ENCODE measurements around the gene CYP17A1. TPM values are rescaled to one million over a fixed set of nuclear protein-coding genes. Genes with fewer than 3 reads are reported as not detected.
A peak's percentile ranks its signal among the peaks of the same experiment; 100 is the strongest.

Gene CYP17A1
- polyA plus RNA-seq, 4 donors, result 0.10 to 13.4 (median 2.6) TPM

DNA sequence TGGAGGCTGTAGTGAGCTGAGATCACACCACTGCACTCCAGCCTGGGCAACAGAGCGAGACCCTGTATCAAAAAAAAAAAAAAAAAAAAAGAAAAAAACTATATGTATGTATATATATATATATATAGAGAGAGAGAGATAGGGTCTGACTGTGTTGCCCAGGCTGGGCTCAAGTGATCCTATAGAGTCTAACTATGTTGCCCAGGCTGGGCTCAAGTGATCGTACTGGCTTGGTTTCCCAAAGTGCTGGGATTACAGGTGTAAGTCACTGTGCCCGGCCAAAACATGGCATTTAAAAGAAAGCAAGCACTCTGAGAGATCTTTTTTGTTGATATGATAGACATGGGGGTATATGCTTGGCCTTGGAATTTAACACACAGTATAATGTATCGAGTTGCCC, 20.0 kb downstream of the CYP17A1 start:
- Histone ChIP-seq H3K4me3 (ENCODE audit: low read depth in 1 of 3, low read length in 3 of 3) (no peak overlapping the region), H3K27me3 (ENCODE audit: control insufficient read depth in 3 of 3, insufficient read depth in 3 of 3, low read length in 3 of 3) (no peaks in the 10 kb centered on the region), H3K9me3 (ENCODE audit: control insufficient read depth in 2 of 2, insufficient read depth in 1 of 2, low read depth in 1 of 2, low read length in 1 of 2) (no peaks in the 10 kb centered on the region), H3K36me3 (ENCODE audit: control insufficient read depth in 3 of 3, insufficient read depth in 2 of 3, low read depth in 1 of 3, low read length in 3 of 3) (peaks cover 4 to 37% (median 5%) of the 10 kb centered on the region in 3 donors), H3K27ac (ENCODE audit: low read depth in 1 of 3, low read length in 2 of 3) (peak overlapping the region in 1 of 3 donors; percentile 94), H3K4me1 (ENCODE audit: control insufficient read depth in 3 of 3, insufficient read depth in 2 of 3, low read depth in 1 of 3, low read length in 2 of 3) (peaks cover 0 to 26% (median 6%) of the 10 kb centered on the region in 3 donors)
- WGBS, 3 donors, result 97 to 98% (median 98%) methylated on average over 4 of the region's 4 CpGs
- DNase-seq (no peak), FAIRE-seq (no peak)

DNA sequence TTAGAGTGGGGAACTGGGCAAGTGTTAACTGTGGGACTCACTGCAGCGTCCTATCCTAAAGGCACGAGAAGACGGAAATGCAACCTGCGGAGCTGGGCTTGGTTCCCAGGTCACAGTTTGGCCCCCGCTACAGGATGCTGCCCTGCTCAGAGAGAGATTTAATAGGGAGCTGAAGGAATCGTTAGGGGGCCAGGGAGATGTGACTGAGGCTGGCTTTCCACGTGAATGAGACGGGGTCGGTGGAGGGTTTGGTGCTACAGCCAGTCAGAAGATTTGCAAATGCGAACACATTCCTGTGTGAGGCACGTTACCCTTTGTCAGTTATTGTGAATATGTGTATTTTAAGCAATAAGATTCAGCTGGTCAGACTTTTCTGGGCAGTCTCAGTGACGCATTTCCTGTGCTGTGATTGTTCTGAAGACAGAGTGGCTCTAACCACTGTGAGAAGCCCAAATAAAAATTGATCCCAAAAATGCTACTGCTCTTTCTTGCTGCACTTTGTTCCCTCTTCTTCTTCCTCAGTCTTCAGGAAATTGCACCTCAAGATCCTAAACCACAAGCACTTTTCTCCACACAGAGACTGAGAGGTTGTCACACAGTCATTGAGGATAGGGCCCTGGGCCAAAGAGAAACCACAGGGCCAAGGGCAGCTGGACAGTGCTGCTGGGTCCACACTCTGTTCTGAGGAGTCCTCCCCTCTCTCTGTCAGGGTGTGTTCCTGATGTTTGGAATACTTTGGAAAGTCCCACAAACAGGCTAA, 21.2 kb downstream of the CYP17A1 start:
- Histone ChIP-seq H3K4me1 (ENCODE audit: control insufficient read depth in 3 of 3, insufficient read depth in 2 of 3, low read depth in 1 of 3, low read length in 2 of 3) (peaks cover 0 to 26% (median 6%) of the 10 kb centered on the region in 3 donors), H3K27me3 (ENCODE audit: control insufficient read depth in 3 of 3, insufficient read depth in 3 of 3, low read length in 3 of 3) (no peaks in the 10 kb centered on the region), H3K27ac (ENCODE audit: low read depth in 1 of 3, low read length in 2 of 3) (peak overlapping the region in 2 of 3 donors; percentile 82 to 94), H3K9me3 (ENCODE audit: control insufficient read depth in 2 of 2, insufficient read depth in 1 of 2, low read depth in 1 of 2, low read length in 1 of 2) (no peaks in the 10 kb centered on the region), H3K36me3 (ENCODE audit: control insufficient read depth in 3 of 3, insufficient read depth in 2 of 3, low read depth in 1 of 3, low read length in 3 of 3) (peaks cover 5 to 49% (median 8%) of the 10 kb centered on the region in 3 donors), H3K4me3 (ENCODE audit: low read depth in 1 of 3, low read length in 3 of 3) (no peak overlapping the region)
- WGBS, 3 donors, result 50 to 89% (median 80%) methylated on average over 12 of the region's 12 CpGs
- DNase-seq (no peak), FAIRE-seq (no peak)

DNA sequence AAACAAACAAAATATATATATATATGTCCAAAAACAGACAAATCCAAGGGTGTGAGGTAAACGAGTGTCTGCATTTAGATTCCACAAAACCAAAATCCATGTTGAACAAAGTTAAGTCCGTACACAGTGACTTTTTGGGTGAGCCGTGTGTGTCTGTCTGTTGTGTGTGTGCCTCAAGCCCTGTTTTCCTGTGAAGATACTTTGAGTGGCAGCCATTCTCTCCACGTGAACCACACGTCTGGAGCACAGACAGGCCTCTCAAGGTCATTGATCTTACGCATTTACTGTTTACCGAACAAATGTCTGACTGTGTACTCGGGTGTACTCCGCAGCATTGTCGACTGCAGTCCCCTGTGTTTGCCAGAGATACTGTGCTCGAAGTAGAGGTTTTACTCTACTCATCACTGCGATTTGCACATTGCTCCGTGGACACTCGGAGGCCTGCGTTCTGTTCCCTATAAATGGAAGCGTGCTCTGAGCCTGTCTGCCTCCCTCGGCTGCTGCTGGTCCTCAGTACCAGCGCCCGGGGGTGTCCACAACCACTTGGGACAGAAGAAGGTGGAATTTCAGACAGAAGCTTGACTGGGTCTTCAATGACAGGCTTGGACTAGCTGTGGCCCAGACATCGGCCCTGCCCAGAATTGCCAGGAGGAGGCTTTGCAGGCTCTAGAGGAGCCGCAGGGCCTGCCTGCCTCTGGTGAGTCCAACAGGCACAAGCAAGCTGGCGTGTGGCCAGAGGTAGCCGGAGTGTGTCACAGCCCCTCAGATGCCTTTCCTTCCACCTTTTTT, 22.1 kb downstream of the CYP17A1 start:
- peak in 1 of 2 donors; percentile 39 for DNase-seq

DNA sequence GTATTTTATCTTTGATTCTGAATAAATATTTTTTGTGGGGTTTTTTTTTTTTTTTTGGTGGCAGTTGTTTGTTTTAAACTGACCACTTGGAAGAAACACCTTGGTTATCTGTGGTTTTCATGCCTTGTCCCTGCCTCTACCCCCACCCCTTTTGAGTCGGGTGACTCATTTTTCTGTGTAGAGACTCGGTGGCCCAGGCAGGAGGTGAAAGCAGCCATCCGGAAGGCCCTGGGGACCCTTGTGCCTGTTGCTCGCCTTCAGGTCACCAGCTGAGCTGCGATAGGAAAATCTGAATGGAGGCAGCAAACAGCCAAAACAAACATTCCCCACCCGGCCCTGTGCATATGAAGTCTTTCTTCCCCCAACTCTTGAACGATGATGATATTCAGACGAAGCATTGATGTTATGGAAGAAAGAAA, 22.8 kb downstream of the CYP17A1 start:
- H3K27ac ChIP-seq (ENCODE audit: low read depth in 1 of 3, low read length in 2 of 3), result peak overlapping the region; percentile 82 to 94 (median 86)
- DNase-seq (no peak), FAIRE-seq (no peak)
- no peaks in the 10 kb centered on the region for H3K27me3 ChIP-seq (ENCODE audit: control insufficient read depth in 3 of 3, insufficient read depth in 3 of 3, low read length in 3 of 3)
- no peaks in the 10 kb centered on the region for H3K9me3 ChIP-seq (ENCODE audit: control insufficient read depth in 2 of 2, insufficient read depth in 1 of 2, low read depth in 1 of 2, low read length in 1 of 2)
- WGBS, 3 donors, result 16 to 44% (median 35%) methylated on average over 8 of the region's 8 CpGs
- H3K4me1 ChIP-seq (ENCODE audit: control insufficient read depth in 3 of 3, insufficient read depth in 2 of 3, low read depth in 1 of 3, low read length in 2 of 3), result peaks cover 0 to 26% (median 6%) of the 10 kb centered on the region in 3 donors
- H3K4me3 ChIP-seq (ENCODE audit: low read depth in 1 of 3, low read length in 3 of 3), result no peak overlapping the region
- peaks cover 9 to 60% (median 12%) of the 10 kb centered on the region in 3 donors for H3K36me3 ChIP-seq (ENCODE audit: control insufficient read depth in 3 of 3, insufficient read depth in 2 of 3, low read depth in 1 of 3, low read length in 3 of 3)

More for the DNA sequence above, 22.1 kb downstream of the CYP17A1 start:
- Histone ChIP-seq H3K4me3 (ENCODE audit: low read depth in 1 of 3, low read length in 3 of 3) (no peak overlapping the region), H3K27me3 (ENCODE audit: control insufficient read depth in 3 of 3, insufficient read depth in 3 of 3, low read length in 3 of 3) (no peaks in the 10 kb centered on the region), H3K4me1 (ENCODE audit: control insufficient read depth in 3 of 3, insufficient read depth in 2 of 3, low read depth in 1 of 3, low read length in 2 of 3) (peaks cover 0 to 26% (median 6%) of the 10 kb centered on the region in 3 donors), H3K36me3 (ENCODE audit: control insufficient read depth in 3 of 3, insufficient read depth in 2 of 3, low read depth in 1 of 3, low read length in 3 of 3) (peaks cover 5 to 54% (median 9%) of the 10 kb centered on the region in 3 donors), H3K27ac (ENCODE audit: low read depth in 1 of 3, low read length in 2 of 3) (peak overlapping the region; percentile 82 to 94 (median 86)), H3K9me3 (ENCODE audit: control insufficient read depth in 2 of 2, insufficient read depth in 1 of 2, low read depth in 1 of 2, low read length in 1 of 2) (no peaks in the 10 kb centered on the region)
- FAIRE-seq, result no peak
- WGBS, 3 donors, result 71 to 81% (median 81%) methylated on average over 23 of the region's 23 CpGs

DNA sequence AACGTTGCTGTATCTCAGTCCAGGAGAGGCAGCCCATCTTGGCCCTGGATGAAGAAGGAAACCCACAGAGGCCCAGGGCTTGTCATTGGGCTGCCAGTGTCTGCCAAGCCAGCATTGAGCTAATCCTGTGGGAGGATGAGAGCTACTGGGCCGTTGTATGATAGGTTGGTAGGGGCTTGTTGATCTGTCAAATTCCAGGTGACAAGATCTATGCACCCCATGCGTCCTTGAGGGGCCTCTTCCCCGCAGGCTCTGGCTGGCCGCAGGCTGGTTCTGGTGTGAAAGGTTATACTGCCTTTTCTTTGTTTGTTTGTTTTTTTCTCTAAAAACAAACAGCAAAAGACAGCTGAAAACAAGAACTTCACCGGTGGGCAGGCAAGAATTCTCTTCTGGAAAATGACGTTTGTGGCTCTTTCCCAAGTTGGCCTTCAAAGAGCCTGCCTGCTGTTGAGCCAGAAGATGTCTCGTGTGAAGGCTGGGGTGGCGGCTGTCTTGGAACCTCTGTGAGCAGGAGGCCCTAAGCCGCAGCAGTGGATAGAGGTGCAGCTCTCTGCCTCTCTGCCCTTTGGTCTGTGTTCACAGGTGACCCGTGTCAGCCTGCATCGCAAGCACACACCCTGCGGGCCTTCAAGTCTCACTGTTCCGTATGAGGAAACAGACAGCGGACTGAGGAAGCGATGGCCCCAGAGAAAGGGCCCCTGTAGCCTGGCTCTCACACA, 23.3 kb downstream of the CYP17A1 start:
- 25 to 58% (median 37%) methylated on average over 16 of the region's 16 CpGs for WGBS, 3 donors

DNA sequence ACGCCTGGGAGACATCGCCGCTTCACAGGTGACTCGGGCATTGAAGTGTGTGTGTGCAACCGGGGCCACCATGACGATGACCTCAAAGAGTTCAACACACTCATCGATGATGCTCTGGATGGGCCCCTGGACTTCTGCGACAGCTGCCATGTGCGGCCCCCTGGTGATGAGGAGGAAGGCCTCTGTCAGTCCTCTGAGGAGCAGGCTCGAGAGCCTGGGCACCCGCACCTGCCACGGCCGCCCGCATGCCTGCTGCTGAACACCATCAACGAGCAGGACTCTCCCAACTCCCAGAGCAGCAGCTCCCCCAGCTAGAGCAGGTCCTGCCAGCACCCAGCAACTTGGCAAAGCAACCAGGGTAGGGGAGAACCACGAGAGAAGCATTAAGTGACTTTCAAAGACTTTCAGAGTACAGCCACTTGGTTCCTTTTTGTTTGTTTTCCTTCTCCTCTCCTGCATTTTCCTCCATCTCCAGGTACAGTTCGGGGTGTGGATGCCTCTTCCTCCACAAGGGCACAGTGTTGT, 24.1 kb downstream of the CYP17A1 start:
- FAIRE-seq (no peak), DNase-seq (no peak)
- Histone ChIP-seq H3K4me1 (ENCODE audit: control insufficient read depth in 3 of 3, insufficient read depth in 2 of 3, low read depth in 1 of 3, low read length in 2 of 3) (peaks cover 0 to 26% (median 6%) of the 10 kb centered on the region in 3 donors), H3K9me3 (ENCODE audit: control insufficient read depth in 2 of 2, insufficient read depth in 1 of 2, low read depth in 1 of 2, low read length in 1 of 2) (no peaks in the 10 kb centered on the region), H3K36me3 (ENCODE audit: control insufficient read depth in 3 of 3, insufficient read depth in 2 of 3, low read depth in 1 of 3, low read length in 3 of 3) (peaks cover 9 to 60% (median 12%) of the 10 kb centered on the region in 3 donors), H3K27me3 (ENCODE audit: control insufficient read depth in 3 of 3, insufficient read depth in 3 of 3, low read length in 3 of 3) (no peaks in the 10 kb centered on the region), H3K4me3 (ENCODE audit: low read depth in 1 of 3, low read length in 3 of 3) (no peak overlapping the region), H3K27ac (ENCODE audit: low read depth in 1 of 3, low read length in 2 of 3) (peak overlapping the region; percentile 14 to 82 (median 64))
- WGBS, 3 donors, result 84 to 92% (median 92%) methylated on average over 17 of the region's 17 CpGs

More for the DNA sequence above, 23.3 kb downstream of the CYP17A1 start:
- peaks cover 0 to 26% (median 6%) of the 10 kb centered on the region in 3 donors for H3K4me1 ChIP-seq (ENCODE audit: control insufficient read depth in 3 of 3, insufficient read depth in 2 of 3, low read depth in 1 of 3, low read length in 2 of 3)
- DNase-seq (peak; percentile 93 to 96), FAIRE-seq (no peak)
- H3K36me3 ChIP-seq (ENCODE audit: control insufficient read depth in 3 of 3, insufficient read depth in 2 of 3, low read depth in 1 of 3, low read length in 3 of 3), result peaks cover 9 to 60% (median 12%) of the 10 kb centered on the region in 3 donors
- H3K4me3 ChIP-seq (ENCODE audit: low read depth in 1 of 3, low read length in 3 of 3), result no peak overlapping the region
- no peaks in the 10 kb centered on the region for H3K9me3 ChIP-seq (ENCODE audit: control insufficient read depth in 2 of 2, insufficient read depth in 1 of 2, low read depth in 1 of 2, low read length in 1 of 2)
- peak overlapping the region; percentile 64 to 82 (median 76) for H3K27ac ChIP-seq (ENCODE audit: low read depth in 1 of 3, low read length in 2 of 3)
- H3K27me3 ChIP-seq (ENCODE audit: control insufficient read depth in 3 of 3, insufficient read depth in 3 of 3, low read length in 3 of 3), result no peaks in the 10 kb centered on the region

DNA sequence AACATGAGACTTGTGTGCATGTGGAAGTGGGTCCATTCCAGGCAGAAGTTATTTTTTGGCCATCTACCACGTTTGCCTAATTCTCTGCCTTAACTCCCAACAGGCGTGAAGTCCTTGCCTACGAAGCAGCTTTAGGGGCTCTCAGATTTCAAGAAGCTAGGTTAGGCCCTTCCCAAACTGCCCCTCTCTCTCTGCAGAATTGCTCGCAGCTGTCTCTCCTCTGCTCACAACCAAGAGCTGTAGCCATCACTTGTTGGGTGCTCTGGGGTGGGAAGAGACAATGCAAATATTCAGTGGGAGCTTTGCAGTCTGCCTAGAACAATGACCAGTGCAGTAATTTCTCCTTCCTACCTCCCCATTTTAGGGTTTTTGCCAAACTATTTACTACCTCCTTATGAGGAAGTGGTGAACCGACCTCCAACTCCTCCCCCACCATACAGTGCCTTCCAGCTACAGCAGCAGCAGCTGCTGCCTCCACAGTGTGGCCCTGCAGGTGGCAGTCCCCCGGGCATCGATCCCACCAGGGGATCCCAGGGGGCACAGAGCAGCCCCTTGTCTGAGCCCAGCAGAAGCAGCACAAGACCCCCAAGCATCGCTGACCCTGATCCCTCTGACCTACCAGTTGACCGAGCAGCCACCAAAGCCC, 24.9 kb downstream of the CYP17A1 start:
- FAIRE-seq (no peak), DNase-seq (no peak)
- Histone ChIP-seq H3K27ac (ENCODE audit: low read depth in 1 of 3, low read length in 2 of 3) (peak overlapping the region in 1 of 3 donors; percentile 32), H3K36me3 (ENCODE audit: control insufficient read depth in 3 of 3, insufficient read depth in 2 of 3, low read depth in 1 of 3, low read length in 3 of 3) (peaks cover 9 to 63% (median 12%) of the 10 kb centered on the region in 3 donors), H3K4me1 (ENCODE audit: control insufficient read depth in 3 of 3, insufficient read depth in 2 of 3, low read depth in 1 of 3, low read length in 2 of 3) (peaks cover 0 to 26% (median 6%) of the 10 kb centered on the region in 3 donors), H3K9me3 (ENCODE audit: control insufficient read depth in 2 of 2, insufficient read depth in 1 of 2, low read depth in 1 of 2, low read length in 1 of 2) (no peaks in the 10 kb centered on the region), H3K4me3 (ENCODE audit: low read depth in 1 of 3, low read length in 3 of 3) (no peak overlapping the region), H3K27me3 (ENCODE audit: control insufficient read depth in 3 of 3, insufficient read depth in 3 of 3, low read length in 3 of 3) (no peaks in the 10 kb centered on the region)
- 71 to 80% (median 76%) methylated on average over 9 of the region's 9 CpGs for WGBS, 3 donors
